ENCODE data around the gene DPM3. TPM values are rescaled to one million over a fixed set of nuclear protein-coding genes. Genes with fewer than 3 reads are reported as not detected.

The DPM3 gene
- total and polyA plus RNA-seq, 11 donors = 46.1 to 216 (median 61.0) TPM

DNA sequence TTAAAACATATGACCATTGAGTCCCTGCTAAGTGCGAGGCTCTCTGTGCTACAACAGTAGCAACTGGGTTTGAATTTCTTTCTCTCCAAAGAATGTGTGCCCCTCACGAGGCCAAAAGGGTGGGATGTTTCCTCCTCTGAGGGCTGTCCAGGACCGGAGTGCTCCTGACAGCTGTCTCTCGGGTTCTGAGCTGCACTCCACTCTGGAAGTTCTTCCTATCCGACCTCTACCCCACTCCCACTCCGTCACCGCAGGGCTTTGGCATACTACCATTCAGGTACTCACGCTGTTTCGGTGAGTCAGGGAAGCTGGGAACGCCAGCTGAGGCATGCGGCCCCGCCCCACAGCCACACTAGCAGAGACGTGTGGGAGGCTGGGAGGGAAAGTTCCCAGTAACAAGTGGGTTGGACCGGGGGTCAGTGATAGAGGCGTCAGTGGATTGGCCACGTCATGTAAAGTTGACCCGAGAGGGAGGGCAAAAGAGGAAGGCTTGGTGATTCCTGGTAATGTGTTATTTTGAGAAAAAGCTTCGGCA is 5.4 kb downstream of the DPM3 start:
- WGBS, 4 donors = 4 to 7% (median 6%) methylated on average over 18 of the region's 18 CpGs
- H3K36me3 ChIP-seq = peaks cover 0 to 53% (median 39%) of the 10 kb centered on the region in 9 donors
- TF ChIP-seq POLR2A (IDR thresholded peaks at IDR 0.05) = peak in 1 of 2 donors; percentile 6
- TF ChIP-seq, protein P1, sequence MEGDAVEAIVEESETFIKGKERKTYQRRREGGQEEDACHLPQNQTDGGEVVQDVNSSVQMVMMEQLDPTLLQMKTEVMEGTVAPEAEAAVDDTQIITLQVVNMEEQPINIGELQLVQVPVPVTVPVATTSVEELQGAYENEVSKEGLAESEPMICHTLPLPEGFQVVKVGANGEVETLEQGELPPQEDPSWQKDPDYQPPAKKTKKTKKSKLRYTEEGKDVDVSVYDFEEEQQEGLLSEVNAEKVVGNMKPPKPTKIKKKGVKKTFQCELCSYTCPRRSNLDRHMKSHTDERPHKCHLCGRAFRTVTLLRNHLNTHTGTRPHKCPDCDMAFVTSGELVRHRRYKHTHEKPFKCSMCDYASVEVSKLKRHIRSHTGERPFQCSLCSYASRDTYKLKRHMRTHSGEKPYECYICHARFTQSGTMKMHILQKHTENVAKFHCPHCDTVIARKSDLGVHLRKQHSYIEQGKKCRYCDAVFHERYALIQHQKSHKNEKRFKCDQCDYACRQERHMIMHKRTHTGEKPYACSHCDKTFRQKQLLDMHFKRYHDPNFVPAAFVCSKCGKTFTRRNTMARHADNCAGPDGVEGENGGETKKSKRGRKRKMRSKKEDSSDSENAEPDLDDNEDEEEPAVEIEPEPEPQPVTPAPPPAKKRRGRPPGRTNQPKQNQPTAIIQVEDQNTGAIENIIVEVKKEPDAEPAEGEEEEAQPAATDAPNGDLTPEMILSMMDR (IDR thresholded peaks at IDR 0.05) = no peak
- peaks cover 0 to 2% (median 0%) of the 10 kb centered on the region in 9 donors for H3K27me3 ChIP-seq
- H3K4me1 ChIP-seq = peaks cover 21 to 85% (median 67%) of the 10 kb centered on the region in 12 donors
- H3K9me3 ChIP-seq = no peaks in the 10 kb centered on the region
- intact Hi-C loops (cut with DNase I) = loop anchor here in 1 of 10 donors (5.0 kb wide), 1 partner anchor 37 kb away; the partner anchor contains the start of genes KRTCAP2 and TRIM46
- ATAC-seq = peak; percentile 61 to 86 (median 81)
- DNase-seq = peak; percentile 86 to 96 (median 90)
- H3K4me3 ChIP-seq = peak overlapping the region in 11 of 12 donors; percentile 47 to 86 (median 60)
- H3K27ac ChIP-seq = peak overlapping the region; percentile 90 to 99 (median 98)

GRCh38 chr1:155134322-155134721 is 6.0 kb downstream of the DPM3 start:
- TF ChIP-seq, protein P1 (IDR thresholded peaks at IDR 0.05) = no peak
- TF ChIP-seq POLR2A (IDR thresholded peaks at IDR 0.05) = peak in 1 of 2 donors; percentile 2
- H3K9me3 ChIP-seq = no peaks in the 10 kb centered on the region
- DNase-seq (no peak), ATAC-seq (no peak)
- H3K27ac ChIP-seq = peak overlapping the region; percentile 90 to 99 (median 98)
- 36 to 60% (median 40%) methylated on average over 1 of the region's 1 CpG for WGBS, 4 donors
- intact Hi-C loops (cut with DNase I) = no loop called here
- peak overlapping the region in 7 of 12 donors; percentile 57 to 86 (median 66) for H3K4me3 ChIP-seq
- peaks cover 0 to 57% (median 39%) of the 10 kb centered on the region in 9 donors for H3K36me3 ChIP-seq
- peaks cover 21 to 79% (median 63%) of the 10 kb centered on the region in 12 donors for H3K4me1 ChIP-seq
- H3K27me3 ChIP-seq = peaks cover 0 to 7% (median 0%) of the 10 kb centered on the region in 9 donors

DNA sequence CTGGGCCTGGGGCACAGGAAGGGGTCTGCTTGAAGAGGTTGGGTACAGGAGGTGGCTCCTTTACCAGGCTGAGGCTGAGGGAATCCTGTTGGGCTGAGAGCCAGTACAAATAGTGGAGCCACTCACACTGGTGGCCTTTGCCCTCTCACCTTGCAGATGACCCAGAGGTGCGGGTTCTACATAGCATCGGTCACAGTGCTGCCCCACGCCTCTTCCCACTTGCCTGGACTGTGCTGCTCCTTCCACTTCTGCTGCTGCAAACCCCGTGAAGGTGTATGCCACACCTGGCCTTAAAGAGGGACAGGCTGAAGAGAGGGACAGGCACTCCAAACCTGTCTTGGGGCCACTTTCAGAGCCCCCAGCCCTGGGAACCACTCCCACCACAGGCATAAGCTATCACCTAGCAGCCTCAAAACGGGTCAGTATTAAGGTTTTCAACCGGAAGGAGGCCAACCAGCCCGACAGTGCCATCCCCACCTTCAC is 6.5 kb downstream of the DPM3 start:
- Histone ChIP-seq H3K4me3 (peak overlapping the region in 4 of 12 donors; percentile 60 to 86 (median 72)), H3K27me3 (peaks cover 0 to 8% (median 0%) of the 10 kb centered on the region in 9 donors), H3K4me1 (peaks cover 21 to 77% (median 59%) of the 10 kb centered on the region in 12 donors), H3K27ac (peak overlapping the region in 9 of 12 donors; percentile 15 to 99 (median 92)), H3K36me3 (peaks cover 0 to 57% (median 39%) of the 10 kb centered on the region in 9 donors), H3K9me3 (no peaks in the 10 kb centered on the region)
- WGBS, 4 donors = 57 to 74% (median 73%) methylated on average over 4 to 7 of the region's 7 CpGs
- intact Hi-C loops (cut with DNase I) = no loop called here
- TF ChIP-seq, protein P1 (IDR thresholded peaks at IDR 0.05) = no peak
- TF ChIP-seq POLR2A (IDR thresholded peaks at IDR 0.05) = no peak
- no peak for ATAC-seq
- DNase-seq = no peak

- Histone ChIP-seq H3K4me1 (peaks cover 20 to 80% (median 56%) of the 10 kb centered on the region in 12 donors), H3K9me3 (no peaks in the 10 kb centered on the region), H3K4me3 (peak overlapping the region in 9 of 12 donors; percentile 68 to 95 (median 86)), H3K27me3 (peaks cover 0 to 28% (median 0%) of the 10 kb centered on the region in 9 donors), H3K27ac (peak overlapping the region in 11 of 12 donors; percentile 70 to 100 (median 97)), H3K36me3 (peaks cover 0 to 42% (median 38%) of the 10 kb centered on the region in 9 donors)
- DNase-seq = no peak
- TF ChIP-seq, protein P1 (IDR thresholded peaks at IDR 0.05) = no peak
- TF ChIP-seq POLR2A (IDR thresholded peaks at IDR 0.05) = no peak
- ATAC-seq = no peak
- 39 to 52% (median 50%) methylated on average over 2 of the region's 2 CpGs for WGBS, 4 donors
- intact Hi-C loops (cut with DNase I) = no loop called here
Measured at GRCh38 chr1:155131856-155132255, 8.5 kb downstream of the DPM3 start.
